Measurements from ENCODE around the gene CEPT1.

CEPT1 gene

DNA sequence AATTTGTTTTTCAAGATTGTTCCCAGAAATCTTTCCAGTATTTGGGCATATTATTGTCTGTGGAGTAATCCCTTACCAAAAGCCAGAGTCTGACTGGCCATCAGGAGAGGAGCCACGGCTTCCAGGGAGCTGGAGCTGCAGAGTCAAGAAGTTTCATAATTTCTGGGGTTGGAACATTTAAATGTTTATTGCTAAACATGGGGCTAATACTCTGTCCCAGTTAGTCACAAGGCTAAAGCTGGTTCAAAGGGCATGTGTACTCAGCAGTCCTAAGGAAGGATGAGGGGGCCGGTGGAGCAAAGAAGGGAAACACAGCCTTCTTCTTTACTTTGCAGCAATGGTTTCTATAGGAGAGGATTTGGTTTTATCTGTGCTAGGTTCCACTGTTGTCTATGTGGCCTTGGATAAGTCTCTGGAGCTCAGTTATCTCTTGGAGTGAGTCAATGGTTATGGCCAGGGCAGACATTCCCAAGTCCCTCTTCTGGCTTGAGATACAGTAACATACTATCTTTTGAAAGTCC, 51.0 kb downstream of the CEPT1 start:
- no peak overlapping the region for H3K4me3 ChIP-seq (ENCODE audit: low read depth, low read length)
- peak; percentile 56 for DNase-seq (ENCODE audit: low read depth)

- peak; percentile 30 for DNase-seq (ENCODE audit: low read depth)
- no peak overlapping the region for H3K4me3 ChIP-seq (ENCODE audit: low read depth, low read length)
Measured at GRCh38 chr1:111191496-111191895, 51.5 kb downstream of the CEPT1 start.

GRCh38 chr1:111192074-111192473, 52.1 kb downstream of the CEPT1 start:
- no peak for DNase-seq (ENCODE audit: low read depth)
- H3K4me3 ChIP-seq (ENCODE audit: low read depth, low read length), result no peak overlapping the region

DNA sequence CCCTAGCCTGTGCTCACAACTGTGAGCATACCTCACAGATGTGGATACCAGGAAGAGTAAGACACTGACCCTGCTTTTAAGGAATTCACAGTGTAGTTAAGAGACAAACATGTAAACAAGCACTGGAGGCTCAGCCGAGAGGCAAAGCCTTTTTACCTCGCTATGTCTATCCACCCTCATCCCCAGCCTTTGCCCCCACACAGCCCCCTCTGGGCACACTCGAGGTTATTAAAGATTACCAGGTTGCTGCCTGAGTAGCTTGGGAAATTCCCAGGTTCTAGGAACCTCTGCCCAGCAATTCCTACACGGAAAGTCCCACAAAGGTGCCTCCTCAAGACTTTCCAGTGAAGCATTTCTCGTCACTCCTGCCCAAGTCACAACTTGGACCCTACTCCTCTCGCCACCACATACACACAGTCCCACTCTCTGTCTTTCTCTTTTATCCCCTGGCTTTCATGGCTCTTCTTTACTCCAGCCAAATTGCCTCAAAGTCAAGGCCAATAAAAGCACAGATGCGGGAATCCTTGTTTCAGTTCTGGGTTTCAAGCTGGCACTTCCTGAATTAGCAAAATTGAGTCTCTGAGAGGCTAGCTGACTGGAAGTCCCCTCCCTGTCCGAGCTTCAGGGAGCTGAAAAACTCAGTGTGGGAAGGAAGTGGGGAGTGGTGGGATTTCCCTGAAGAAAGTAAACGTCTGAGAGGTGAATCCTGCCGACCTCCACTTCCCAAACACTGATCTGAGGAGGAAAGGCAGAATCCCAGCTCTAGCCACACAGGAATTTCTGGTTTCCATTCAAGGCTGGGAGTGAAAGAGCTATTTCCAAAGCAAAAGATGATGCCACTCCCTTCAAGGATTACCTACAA, 52.9 kb downstream of the CEPT1 start:
- no peak for DNase-seq (ENCODE audit: low read depth)
- no peak overlapping the region for H3K4me3 ChIP-seq (ENCODE audit: low read depth, low read length)

- H3K4me3 ChIP-seq (ENCODE audit: low read depth, low read length), result no peak overlapping the region
- DNase-seq (ENCODE audit: low read depth), result no peak
Measured at GRCh38 chr1:111193712-111194480, 53.9 kb downstream of the CEPT1 start.

GRCh38 chr1:111195002-111195684, 55.1 kb downstream of the CEPT1 start:
- no peak for DNase-seq (ENCODE audit: low read depth)
- H3K4me3 ChIP-seq (ENCODE audit: low read depth, low read length), result no peak overlapping the region

DNA sequence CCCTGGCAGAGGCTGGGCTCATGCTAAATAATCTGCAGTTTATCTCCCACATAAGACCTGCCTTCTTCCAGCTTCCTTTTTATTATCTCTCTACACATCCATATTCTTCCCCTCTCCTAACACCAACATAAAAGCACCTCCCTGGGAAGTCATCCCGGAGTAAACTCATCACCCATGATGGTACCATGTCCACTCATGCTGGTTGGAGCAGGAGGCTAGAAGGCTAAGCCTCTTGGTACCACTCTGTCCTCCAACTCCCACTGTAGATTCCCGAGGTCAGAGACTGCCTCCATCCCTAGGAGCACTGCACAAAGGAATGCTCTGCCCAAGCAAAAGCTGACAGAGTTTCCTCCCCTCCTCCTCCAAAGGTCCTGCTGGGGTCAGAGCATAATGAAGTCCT, 56.2 kb downstream of the CEPT1 start:
- no peak for DNase-seq (ENCODE audit: low read depth)
- H3K4me3 ChIP-seq (ENCODE audit: low read depth, low read length), result no peak overlapping the region

DNA sequence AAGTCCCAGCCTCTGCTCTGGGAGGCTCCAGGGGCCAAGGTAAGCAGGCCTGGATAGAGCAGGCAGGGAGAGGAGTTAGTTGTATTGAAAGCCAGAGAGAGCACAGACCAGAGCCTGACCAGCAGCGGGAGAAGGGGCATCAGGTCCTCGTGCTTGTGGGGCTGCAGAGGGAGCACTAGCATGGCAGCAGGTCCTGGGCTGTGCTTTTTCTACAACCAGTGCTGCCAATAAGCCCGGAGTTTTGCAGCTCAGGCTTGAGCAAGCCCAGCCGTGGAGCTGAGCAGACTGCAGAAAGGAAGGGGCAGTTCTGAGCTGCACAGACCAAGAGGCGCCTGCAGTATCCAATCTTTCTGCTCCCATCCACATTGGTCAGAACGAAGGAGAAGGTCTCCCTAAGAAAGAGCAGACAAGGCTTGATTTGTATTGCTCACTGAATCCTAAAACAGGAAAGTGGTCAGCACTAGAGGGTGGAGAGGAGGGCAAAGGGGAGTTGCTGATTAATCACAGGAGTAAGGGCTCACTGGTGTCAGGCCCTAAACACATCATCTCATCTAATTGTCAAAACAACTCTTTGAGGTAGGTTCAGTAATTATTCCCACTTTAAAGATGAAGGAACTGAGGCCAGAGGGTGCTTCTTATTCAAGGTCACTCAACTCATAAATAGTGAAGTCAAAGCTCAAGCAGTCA, 57.7 kb downstream of the CEPT1 start:
- DNase-seq (ENCODE audit: low read depth), result no peak

GRCh38 chr1:111198836-111199235, 58.8 kb downstream of the CEPT1 start:
- H3K4me3 ChIP-seq (ENCODE audit: low read depth, low read length), result no peak overlapping the region
- DNase-seq (ENCODE audit: low read depth), result no peak

More for the DNA sequence above, 57.7 kb downstream of the CEPT1 start:
- no peak overlapping the region for H3K4me3 ChIP-seq (ENCODE audit: low read depth, low read length)

- H3K4me3 ChIP-seq (ENCODE audit: low read depth, low read length), result no peak overlapping the region
- no peak for DNase-seq (ENCODE audit: low read depth)
Measured at GRCh38 chr1:111199329-111199728, 59.3 kb downstream of the CEPT1 start.

GRCh38 chr1:111199881-111200801, 60.1 kb downstream of the CEPT1 start, which contains the start of gene DENND2D:
Gene DENND2D (minus strand): TSS chr1:111200646. CDS start chr1:111200459, 187 bp downstream.
- DNase-seq (ENCODE audit: low read depth), result no peak
- H3K4me3 ChIP-seq (ENCODE audit: low read depth, low read length), result no peak within 1 kb of the TSS

- H3K4me3 ChIP-seq (ENCODE audit: low read depth, low read length), result no peak overlapping the region
- DNase-seq (ENCODE audit: low read depth), result no peak
Measured at GRCh38 chr1:111200802-111201161, 60.8 kb downstream of the CEPT1 start.

DNA sequence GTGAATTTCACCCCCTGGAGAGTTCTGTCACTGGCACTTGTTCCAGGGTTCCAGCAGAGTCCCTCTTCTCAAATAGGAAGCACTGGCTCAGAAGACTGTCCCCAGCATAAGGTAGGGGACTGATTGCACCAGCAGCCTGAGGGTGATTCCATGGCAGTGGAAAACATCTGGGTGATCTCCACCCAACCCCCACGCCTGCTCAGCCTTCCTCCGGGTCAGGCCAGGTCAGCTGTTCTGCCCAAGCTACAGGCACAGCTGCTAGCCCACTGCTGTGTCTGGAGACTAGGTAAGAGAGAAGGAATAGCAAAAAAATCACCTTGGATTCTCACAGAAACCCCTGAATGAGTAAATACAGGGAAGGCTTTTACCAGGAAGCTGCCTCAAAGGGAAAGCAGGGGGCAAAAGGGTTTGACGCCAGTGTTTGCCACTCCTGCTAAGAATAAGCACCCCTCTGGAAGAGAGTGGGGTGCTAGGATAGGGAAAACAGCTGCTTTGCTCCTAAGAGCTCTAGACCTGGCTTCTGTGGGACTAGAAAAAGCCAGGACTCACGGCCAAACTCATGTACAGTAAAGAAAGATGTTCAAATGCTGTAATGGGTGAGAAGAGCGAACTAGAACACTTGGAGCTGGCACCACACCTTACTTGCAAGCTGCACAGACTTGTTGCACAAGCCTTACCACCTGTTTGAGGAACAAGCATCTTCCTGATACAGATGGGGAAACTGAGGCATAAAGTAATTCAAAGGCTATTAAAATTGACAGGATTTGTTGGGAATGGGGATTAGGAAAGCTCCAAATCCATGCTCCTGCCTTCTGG, 61.5 kb downstream of the CEPT1 start:
- DNase-seq (ENCODE audit: low read depth), result no peak
- no peak overlapping the region for H3K4me3 ChIP-seq (ENCODE audit: low read depth, low read length)

DNA sequence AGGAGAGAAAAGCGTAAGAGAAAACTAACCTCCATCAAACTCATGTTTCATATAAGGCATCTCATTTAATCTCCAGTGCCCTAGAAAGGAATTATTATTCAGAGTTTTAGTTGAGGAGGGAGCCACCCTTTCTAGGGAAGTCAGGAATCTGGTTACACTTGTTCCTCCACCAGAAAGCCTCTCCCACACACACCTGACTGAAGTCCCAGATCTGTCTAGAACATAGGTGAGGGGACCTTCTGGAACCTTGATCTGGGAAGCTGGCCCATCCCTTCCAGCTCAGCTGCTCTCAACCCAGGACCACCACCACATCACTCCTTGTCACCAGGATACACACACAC, 62.3 kb downstream of the CEPT1 start:
- DNase-seq (ENCODE audit: low read depth), result no peak
- H3K4me3 ChIP-seq (ENCODE audit: low read depth, low read length), result no peak overlapping the region

DNA sequence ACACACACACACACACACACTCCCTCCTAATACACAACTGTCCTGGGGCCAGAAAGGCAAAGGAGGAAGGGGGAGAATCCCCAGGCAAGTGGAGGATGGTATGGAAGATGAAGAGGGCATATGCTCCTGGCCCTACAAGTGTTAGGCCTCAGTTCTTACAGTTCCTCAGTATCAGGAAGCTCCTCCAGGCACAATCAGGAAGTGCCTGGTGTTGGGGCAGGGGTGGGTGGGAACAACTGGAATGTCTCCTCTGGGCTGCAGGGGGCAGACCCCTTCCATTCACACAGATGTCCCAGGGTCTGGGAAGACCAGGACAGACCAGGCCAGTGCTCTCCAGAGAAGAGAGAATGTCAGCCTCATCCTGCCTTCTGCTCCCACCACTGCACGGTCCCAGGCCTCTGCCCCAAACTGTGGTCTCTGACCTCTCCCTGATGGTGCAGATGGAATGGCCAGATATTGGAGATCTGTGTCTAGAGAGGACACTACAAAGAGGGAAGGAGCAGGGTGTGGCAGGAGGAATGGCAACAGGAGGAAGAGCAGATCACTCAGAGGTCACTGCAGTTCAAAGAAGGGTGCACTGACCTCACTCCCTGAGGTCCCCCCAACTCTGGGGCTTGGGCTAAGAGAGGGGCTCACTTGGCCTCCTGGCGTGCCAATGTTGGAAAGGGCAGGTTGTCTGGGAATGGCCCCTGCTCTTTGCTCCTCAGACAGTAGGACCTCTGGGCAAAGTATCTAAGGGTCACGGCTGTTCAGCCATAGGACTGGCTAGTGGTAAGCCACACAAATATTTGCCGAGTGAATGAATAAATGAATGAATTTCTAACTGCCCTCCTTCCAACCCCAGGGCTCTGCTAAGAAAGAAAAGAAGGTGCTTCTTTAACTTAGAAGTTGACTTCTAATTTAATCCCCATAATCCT, 62.9 kb downstream of the CEPT1 start:
- no peak for DNase-seq (ENCODE audit: low read depth)
- H3K4me3 ChIP-seq (ENCODE audit: low read depth, low read length), result no peak overlapping the region

GRCh38 chr1:111203681-111204200, 63.7 kb downstream of the CEPT1 start:
- peak overlapping the region; percentile 59 for H3K4me3 ChIP-seq (ENCODE audit: low read depth, low read length)
- no peak for DNase-seq (ENCODE audit: low read depth)

Measured in skeletal muscle cell (primary cell).